IPS-20b (cell line): ENCODE data around the gene PINK1.
"Not testable (repeated sequence)": the region's sequence is repeated elsewhere in the genome, so short reads cannot be mapped to it uniquely, and the experiment has no call there.

ENCODE experiments used
- H3K27ac ChIP-seq: one replicate; pipeline ENCODE4 v1.5.1; 2013; ENCODE audit warnings: low read length
- H3K27me3 ChIP-seq: 2 replicates; pipeline ENCODE4 v1.6.1; 2013; ENCODE audit warnings: mild to moderate bottlenecking, low read length, inconsistent platforms; ENCODE audit not compliant: insufficient read depth
- H3K36me3 ChIP-seq: 2 replicates; pipeline ENCODE4 v1.6.1; 2013; ENCODE audit warnings: low read depth, mild to moderate bottlenecking, inconsistent platforms, low read length, moderate library complexity; ENCODE audit not compliant: insufficient read depth
- H3K4me1 ChIP-seq: 2 replicates; pipeline ENCODE4 v1.6.1; 2013; ENCODE audit warnings: mild to moderate bottlenecking, control low read depth, inconsistent platforms, low read length, moderate library complexity; ENCODE audit not compliant: insufficient read depth
- H3K4me3 ChIP-seq: 2 replicates; pipeline ENCODE4 v1.5.1; 2013; ENCODE audit warnings: mild to moderate bottlenecking, low read length, inconsistent platforms
- H3K9ac ChIP-seq: 2 replicates; pipeline ENCODE4 v1.6.1; 2013; ENCODE audit warnings: low read depth, mild to moderate bottlenecking, inconsistent platforms, low read length, moderate library complexity
- H3K9me3 ChIP-seq: 2 replicates; pipeline ENCODE4 v1.6.1; 2013; ENCODE audit warnings: mild to moderate bottlenecking, low read depth, low read length, inconsistent platforms; ENCODE audit not compliant: insufficient read depth

PINK1 gene

GRCh38 chr1:20597650-20598049 lies 35.6 kb upstream of the PINK1 start:
- no peak overlapping the region for H3K4me3 ChIP-seq
- no peaks in the 10 kb centered on the region for H3K27me3 ChIP-seq
- H3K9ac ChIP-seq: no peak overlapping the region
- H3K27ac ChIP-seq: no peak overlapping the region
- no peaks in the 10 kb centered on the region for H3K36me3 ChIP-seq
- no peaks in the 10 kb centered on the region for H3K9me3 ChIP-seq
- H3K4me1 ChIP-seq: no peaks in the 10 kb centered on the region

GRCh38 chr1:20600156-20600555 lies 33.1 kb upstream of the PINK1 start:
- no peak overlapping the region for H3K9ac ChIP-seq
- H3K36me3 ChIP-seq: no peaks in the 10 kb centered on the region
- peaks cover 4% of the 10 kb centered on the region; the same call in 1 of the 2 replicates for H3K9me3 ChIP-seq
- no peak overlapping the region for H3K4me3 ChIP-seq
- H3K27ac ChIP-seq: no peak overlapping the region
- H3K4me1 ChIP-seq: no peaks in the 10 kb centered on the region
- H3K27me3 ChIP-seq: no peaks in the 10 kb centered on the region

- H3K4me3 ChIP-seq: no peak overlapping the region
Observed at GRCh38 chr1:20601129-20601825, 32.0 kb upstream of the PINK1 start.

GRCh38 chr1:20602851-20603450 lies 30.3 kb upstream of the PINK1 start:
- Histone ChIP-seq H3K27ac (no peak overlapping the region), H3K9ac (no peak overlapping the region)

More at GRCh38 chr1:20601129-20601825, 32.0 kb upstream of the PINK1 start:
- H3K36me3 ChIP-seq: no peaks in the 10 kb centered on the region
- H3K9ac ChIP-seq: no peak overlapping the region
- H3K4me1 ChIP-seq: no peaks in the 10 kb centered on the region
- no peaks in the 10 kb centered on the region for H3K27me3 ChIP-seq
- peaks cover 4% of the 10 kb centered on the region; the same call in 1 of the 2 replicates for H3K9me3 ChIP-seq
- no peak overlapping the region for H3K27ac ChIP-seq

GRCh38 chr1:20603504-20604464 lies 29.5 kb upstream of the PINK1 start:
- H3K27ac ChIP-seq: no peak overlapping the region
- no peak overlapping the region for H3K9ac ChIP-seq
- H3K4me3 ChIP-seq: no peak overlapping the region
- no peaks in the 10 kb centered on the region for H3K4me1 ChIP-seq
- H3K9me3 ChIP-seq: peaks cover 4% of the 10 kb centered on the region; the same call in 1 of the 2 replicates
- H3K27me3 ChIP-seq: no peaks in the 10 kb centered on the region
- no peaks in the 10 kb centered on the region for H3K36me3 ChIP-seq

More at GRCh38 chr1:20602851-20603450, 30.3 kb upstream of the PINK1 start:
- H3K27me3 ChIP-seq: no peaks in the 10 kb centered on the region
- H3K9me3 ChIP-seq: peaks cover 4% of the 10 kb centered on the region; the same call in 1 of the 2 replicates
- H3K4me3 ChIP-seq: no peak overlapping the region
- no peaks in the 10 kb centered on the region for H3K4me1 ChIP-seq
- H3K36me3 ChIP-seq: no peaks in the 10 kb centered on the region

GRCh38 chr1:20604678-20605077 lies 28.6 kb upstream of the PINK1 start:
- H3K27ac ChIP-seq: no peak overlapping the region
- peaks cover 4% of the 10 kb centered on the region; the same call in 1 of the 2 replicates for H3K9me3 ChIP-seq
- no peak overlapping the region for H3K4me3 ChIP-seq
- H3K36me3 ChIP-seq: no peaks in the 10 kb centered on the region
- no peaks in the 10 kb centered on the region for H3K4me1 ChIP-seq
- H3K27me3 ChIP-seq: no peaks in the 10 kb centered on the region
- no peak overlapping the region for H3K9ac ChIP-seq

GRCh38 chr1:20606801-20607570 lies 26.3 kb upstream of the PINK1 start:
- H3K27me3 ChIP-seq, H3K4me1 ChIP-seq, H3K4me3 ChIP-seq, H3K36me3 ChIP-seq, H3K27ac ChIP-seq, H3K9ac ChIP-seq, H3K9me3 ChIP-seq: not testable (repeated sequence)

GRCh38 chr1:20609541-20609940 lies 23.7 kb upstream of the PINK1 start:
- H3K4me1 ChIP-seq: peaks cover 8% of the 10 kb centered on the region
- H3K27me3 ChIP-seq: no peaks in the 10 kb centered on the region
- no peaks in the 10 kb centered on the region for H3K36me3 ChIP-seq

GRCh38 chr1:20610970-20611369 lies 22.3 kb upstream of the PINK1 start:
- Histone ChIP-seq H3K9me3 (no peaks in the 10 kb centered on the region), H3K4me1 (peaks cover 8% of the 10 kb centered on the region), H3K4me3 (no peak overlapping the region), H3K36me3 (no peaks in the 10 kb centered on the region), H3K27me3 (no peaks in the 10 kb centered on the region), H3K27ac (no peak overlapping the region), H3K9ac (no peak overlapping the region)

More at GRCh38 chr1:20609541-20609940, 23.7 kb upstream of the PINK1 start:
- Histone ChIP-seq H3K9me3 (no peaks in the 10 kb centered on the region), H3K9ac (no peak overlapping the region), H3K4me3 (no peak overlapping the region), H3K27ac (no peak overlapping the region)

GRCh38 chr1:20611652-20612051 lies 21.6 kb upstream of the PINK1 start:
- Histone ChIP-seq H3K36me3 (no peaks in the 10 kb centered on the region), H3K9me3 (no peaks in the 10 kb centered on the region), H3K27me3 (no peaks in the 10 kb centered on the region), H3K4me1 (peaks cover 8% of the 10 kb centered on the region), H3K9ac (no peak overlapping the region), H3K27ac (no peak overlapping the region), H3K4me3 (no peak overlapping the region)

- H3K4me1 ChIP-seq: peaks cover 8% of the 10 kb centered on the region
- no peak overlapping the region for H3K4me3 ChIP-seq
- H3K36me3 ChIP-seq: no peaks in the 10 kb centered on the region
- no peak overlapping the region for H3K9ac ChIP-seq
- H3K27me3 ChIP-seq: no peaks in the 10 kb centered on the region
- no peaks in the 10 kb centered on the region for H3K9me3 ChIP-seq
- H3K27ac ChIP-seq: no peak overlapping the region
Observed at GRCh38 chr1:20612221-20612746, 21.0 kb upstream of the PINK1 start.
